Transverse colon (tissue), 3 donors: ENCODE results near the gene CACNA1A.

Experiments used
- POLR2A ChIP-seq: fragments of 450-650 bp; IDR thresholded peaks from one replicate; pipeline ENCODE4 v1.6.1; 2016; ENCODE audit warnings: antibody characterized with exemption, mild to moderate bottlenecking, moderate library complexity
- POLR2AphosphoS5 ChIP-seq, 3 donors: sonication (generic); formaldehyde crosslinking; IDR thresholded peaks; one replicate each; pipeline ENCODE4 v1.6.1; 2016; ENCODE audit warnings: antibody characterized with exemption in 3 of 3

DNA sequence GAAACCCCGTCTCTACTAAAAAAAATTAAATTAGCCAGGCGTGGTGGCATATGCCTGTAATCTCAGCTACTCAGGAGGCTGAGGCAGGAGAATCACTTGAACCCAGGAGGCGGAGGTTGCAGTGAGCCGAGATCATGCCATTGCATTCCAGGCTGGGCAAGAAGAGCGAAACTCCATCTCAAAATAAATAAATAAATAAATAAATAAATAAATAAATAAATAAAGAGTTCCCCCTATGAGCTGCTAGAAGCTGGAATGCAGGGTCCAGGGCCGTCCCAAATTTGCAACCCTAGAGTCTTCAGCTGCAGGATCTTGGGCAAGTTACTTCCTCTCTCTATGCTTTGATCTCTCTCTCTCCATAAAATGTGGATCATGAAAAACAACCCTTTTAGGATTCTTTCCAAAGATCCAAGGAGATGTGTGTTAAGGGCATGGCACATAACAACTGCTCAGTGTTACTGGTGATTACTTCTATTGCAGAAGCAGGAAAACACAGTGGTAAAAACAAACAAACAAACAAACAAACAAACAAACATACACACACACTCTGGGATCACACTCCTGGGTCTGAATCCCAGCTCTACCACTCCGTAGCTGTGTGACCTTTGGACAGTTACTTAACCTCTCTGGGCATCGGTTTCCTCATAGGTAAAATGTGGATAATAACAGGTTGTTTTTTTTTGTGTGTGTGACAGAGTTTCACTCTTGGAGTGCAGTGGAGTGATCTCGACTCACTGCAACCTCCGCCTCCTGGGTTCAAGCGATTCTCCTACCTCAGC, 78.8 kb downstream of the CACNA1A start:
- TF ChIP-seq POLR2AphosphoS5 (IDR thresholded peaks at IDR 0.05) (no peak), POLR2A (no peak)
